T-cell (primary cell): ENCODE results near the gene HIPK2. TPM values are rescaled to one million over a fixed set of nuclear protein-coding genes. Genes with fewer than 3 reads are reported as not detected.

Experiments
- ATAC-seq, 4 experiments: fragments of 200-7000 bp in 3 of 4; fragments of 150-1000 bp in 1 of 4; cut with Tn5 transposase; replicated peaks in 1 of 4; 1 replicate in 3 of 4; 2 replicates in 1 of 4; pipeline ENCODE4 v1.10.0; 2021; ENCODE audit warnings: moderate library complexity in 3 of 4, mild to moderate bottlenecking in 2 of 4, moderate number of reproducible peaks in 1 of 4
- CTCF ChIA-PET, 2 donors: fragments of 300-600 bp; sonication (Branson Sonifier 250); formaldehyde crosslinking; loops; one replicate each; lab custom pipeline; 2022; ENCODE audit warnings: antibody characterized with exemption in 2 of 2; lab: Charles Lee
- POLR2A ChIA-PET, 2 donors: fragments of 300-600 bp; sonication (Branson Sonifier 250); formaldehyde crosslinking; loops; one replicate each; lab custom pipeline; 2022; ENCODE audit warnings: antibody characterized with exemption in 2 of 2; lab: Charles Lee
- DNase-seq, 35 experiments: peaks; one replicate each; pipeline versions ENCODE4 v3.0.0 to v3.0.0-alpha.2; 2013 to 2023
- H3K27ac ChIP-seq: one replicate; pipeline ENCODE4 v1.5.1; 2013; ENCODE audit warnings: low read length
- H3K27me3 ChIP-seq, 2 experiments: replicated peaks in 1 of 2; 1 replicate in 1 of 2; 2 replicates in 1 of 2; pipeline versions ENCODE4 v1.6.1 to v1.7.0; 2013; ENCODE audit warnings: low read length in 1 of 2, mixed read lengths in 1 of 2; ENCODE audit not compliant: control insufficient read depth in 2 of 2, insufficient read depth in 2 of 2; ENCODE audit errors: extremely low read depth in 1 of 2
- H3K36me3 ChIP-seq, 2 donors: 1 replicate in 1 of 2; 2 replicates in 1 of 2; pipeline versions ENCODE4 v1.6.1 to v1.7.0; 2013; ENCODE audit warnings: low read length in 1 of 2; ENCODE audit not compliant: control insufficient read depth in 2 of 2, insufficient read depth in 1 of 2; ENCODE audit errors: extremely low read depth in 1 of 2
- H3K4me1 ChIP-seq, 2 experiments: 1 replicate in 1 of 2; 2 replicates in 1 of 2; pipeline versions ENCODE4 v1.6.1 to v1.7.0; 2013; ENCODE audit warnings: low read length in 2 of 2, mixed read lengths in 1 of 2; ENCODE audit not compliant: insufficient read depth in 2 of 2, control insufficient read depth in 1 of 2; ENCODE audit errors: extremely low read depth in 1 of 2
- H3K4me3 ChIP-seq, 2 donors: 1 replicate in 1 of 2; 2 replicates in 1 of 2; pipeline versions ENCODE4 v1.5.1 to v1.7.0; 2013; ENCODE audit warnings: mild to moderate bottlenecking in 2 of 2, low read length in 1 of 2, moderate library complexity in 1 of 2; ENCODE audit not compliant: control insufficient read depth in 1 of 2; ENCODE audit errors: extremely low read depth in 1 of 2
- H3K9me3 ChIP-seq: 2 replicates; pipeline ENCODE4 v1.7.0; 2013
- H3K27ac Mint-ChIP-seq, 2 donors: one replicate each; pipeline ENCODE4 v1.8.0; 2020 to 2021; ENCODE audit warnings: mild to moderate bottlenecking in 2 of 2, mixed read lengths in 2 of 2
- H3K27me3 Mint-ChIP-seq, 2 donors: one replicate each; pipeline ENCODE4 v1.8.0; 2021 to 2022; ENCODE audit warnings: mixed read lengths in 2 of 2
- H3K36me3 Mint-ChIP-seq: one replicate; pipeline ENCODE4 v1.8.0; 2021; ENCODE audit warnings: mixed read lengths
- H3K4me1 Mint-ChIP-seq, 3 donors: one replicate each; pipeline ENCODE4 v1.8.0; 2020 to 2022; ENCODE audit warnings: mixed read lengths in 3 of 3, mild to moderate bottlenecking in 1 of 3
- H3K4me3 Mint-ChIP-seq, 3 donors: one replicate each; pipeline ENCODE4 v1.8.0; 2020 to 2022; ENCODE audit warnings: mild to moderate bottlenecking in 3 of 3, mixed read lengths in 3 of 3, moderate library complexity in 3 of 3
- H3K9me3 Mint-ChIP-seq, 3 donors: one replicate each; pipeline ENCODE4 v1.8.0; 2020 to 2022; ENCODE audit warnings: mixed read lengths in 3 of 3
- WGBS: methylation state at CpG from one replicate; pipeline ENCODE4 v1.1.5; 2013; ENCODE audit warnings: missing lambda C conversion rate; ENCODE audit not compliant: insufficient coverage; 5-methylcytosine and 5-hydroxymethylcytosine counted together
- total RNA-seq, 35 experiments: library from RNA in 6 of 35; stranded (reverse) in 6 of 35; fragments of 120-200 nt in 1 of 35; gene quantifications; one replicate each; pipeline versions ENCODE4 v1.2.1 to v1.2.4 and lab custom pipeline; 2013 to 2026

Gene HIPK2
- total RNA-seq, 5 donors from 2014 or later (not counting 1 experiment from before 2014, with no cell fraction given) = 32.7 to 34.5 (median 33.5) TPM

DNA sequence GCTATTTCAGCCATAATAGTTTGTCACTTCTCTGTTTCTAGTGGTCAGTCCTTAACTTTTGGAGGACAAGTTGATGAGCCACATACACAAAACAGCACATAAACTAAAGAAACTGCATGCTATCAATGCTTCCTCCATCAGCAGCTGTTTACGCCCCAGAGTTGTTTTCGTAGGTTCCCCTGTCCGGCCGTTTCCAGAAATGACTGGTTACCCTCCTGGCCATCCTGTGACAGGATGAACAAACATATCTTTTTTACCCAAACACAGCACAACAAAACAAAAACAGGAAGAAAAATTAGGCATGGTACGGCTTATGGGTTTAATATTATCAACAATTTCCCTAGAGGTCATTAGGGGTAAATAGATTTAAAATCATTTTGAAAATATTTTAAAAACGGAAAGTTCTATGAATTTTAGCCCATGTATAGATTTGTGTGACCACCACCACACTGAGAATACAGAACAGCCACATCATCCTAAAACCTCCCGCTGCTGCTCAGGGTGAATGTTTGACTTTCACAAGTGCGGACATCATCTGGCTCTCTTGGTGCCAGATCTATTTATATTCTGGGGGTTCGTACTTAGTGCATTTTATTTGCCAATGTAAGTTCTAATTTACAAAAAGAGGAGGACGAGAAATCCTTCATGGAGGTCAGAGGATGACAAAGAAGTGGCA lies 74.8 kb downstream of the HIPK2 start:
- Histone ChIP-seq H3K4me3 (no peak overlapping the region), H3K27me3 (no peaks in the 10 kb centered on the region), H3K4me1 (no peaks in the 10 kb centered on the region), H3K9me3 (no peaks in the 10 kb centered on the region), H3K36me3 (peaks cover 0 to 12% of the 10 kb centered on the region in 2 donors), H3K27ac (no peak overlapping the region)
- H3K27me3 Mint-ChIP-seq = no peaks in the 10 kb centered on the region
- ATAC-seq (no peak), DNase-seq (no peak)
- no peak overlapping the region for H3K27ac Mint-ChIP-seq
- WGBS = 80% methylated on average over 1 of the region's 10 CpGs
- H3K36me3 Mint-ChIP-seq = peaks cover 40% of the 10 kb centered on the region
- POLR2A ChIA-PET = no interaction called here
- CTCF ChIA-PET = no interaction called here
- peaks cover 11 to 36% (median 31%) of the 10 kb centered on the region in 3 donors for H3K4me1 Mint-ChIP-seq
- no peaks in the 10 kb centered on the region for H3K9me3 Mint-ChIP-seq
- no peak overlapping the region for H3K4me3 Mint-ChIP-seq

DNA sequence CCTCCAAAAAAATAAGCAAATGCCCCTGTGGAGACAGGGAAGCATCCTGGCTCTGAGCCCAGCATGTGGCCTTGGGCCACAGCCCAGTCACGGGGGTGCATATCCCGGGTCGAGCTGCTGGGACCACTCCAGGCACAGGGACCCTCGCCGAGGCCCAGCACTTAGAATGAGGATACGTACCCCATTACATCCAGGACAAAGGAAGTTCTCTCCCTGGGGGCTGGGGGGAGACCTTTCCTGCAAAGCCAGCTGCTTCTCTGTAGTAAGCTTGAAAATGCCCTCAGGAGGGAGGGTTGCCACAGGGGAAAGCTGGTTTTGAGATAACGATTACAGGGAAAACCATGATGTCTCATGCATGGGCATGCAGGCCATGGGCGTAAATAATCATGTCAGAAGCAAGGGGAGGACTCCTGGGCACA lies 75.5 kb downstream of the HIPK2 start:
- H3K27me3 Mint-ChIP-seq = no peaks in the 10 kb centered on the region

DNA sequence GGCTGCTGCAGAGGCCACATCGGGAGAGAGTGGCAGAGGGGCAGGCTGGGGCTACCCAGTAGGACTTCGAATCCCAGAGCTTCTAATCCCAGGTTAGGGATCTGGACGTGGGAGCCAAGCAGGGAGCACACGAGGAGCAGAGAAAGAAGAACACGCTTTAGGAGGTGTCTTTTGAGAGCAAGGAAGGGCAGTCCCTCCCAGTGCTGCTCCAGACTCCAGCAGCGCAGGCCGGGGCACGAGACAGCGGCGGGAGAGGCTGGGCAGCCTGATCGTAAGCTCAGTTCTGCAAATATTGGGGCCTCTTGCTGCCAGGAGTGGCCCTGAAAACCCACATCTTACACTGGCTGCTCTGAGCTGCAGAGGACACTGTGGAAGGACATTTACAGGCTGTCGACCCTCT lies 75.9 kb downstream of the HIPK2 start:
- no peak for DNase-seq
- no peak overlapping the region for H3K4me3 Mint-ChIP-seq
- peaks cover 36% of the 10 kb centered on the region for H3K36me3 Mint-ChIP-seq
- ChIA-PET POLR2A (no interaction called here), CTCF (no interaction called here)
- Histone ChIP-seq H3K4me1 (peaks cover 3 to 4% of the 10 kb centered on the region in 2 experiments), H3K9me3 (no peaks in the 10 kb centered on the region), H3K4me3 (no peak overlapping the region), H3K27me3 (no peaks in the 10 kb centered on the region), H3K36me3 (peaks cover 0 to 7% of the 10 kb centered on the region in 2 donors), H3K27ac (no peak overlapping the region)
- peaks cover 17 to 38% (median 37%) of the 10 kb centered on the region in 3 donors for H3K4me1 Mint-ChIP-seq
- ATAC-seq = no peak
- WGBS = 96% methylated on average over 11 of the region's 12 CpGs
- no peaks in the 10 kb centered on the region for H3K9me3 Mint-ChIP-seq
- H3K27me3 Mint-ChIP-seq = no peaks in the 10 kb centered on the region
- no peak overlapping the region for H3K27ac Mint-ChIP-seq

More for the DNA sequence above, 75.5 kb downstream of the HIPK2 start:
- ChIA-PET CTCF (no interaction called here), POLR2A (no interaction called here)
- Mint-ChIP-seq H3K27ac (no peak overlapping the region), H3K36me3 (peaks cover 36% of the 10 kb centered on the region), H3K4me1 (peaks cover 12 to 34% (median 33%) of the 10 kb centered on the region in 3 donors), H3K9me3 (no peaks in the 10 kb centered on the region), H3K4me3 (no peak overlapping the region)
- WGBS = 73% methylated on average over 5 of the region's 8 CpGs
- H3K4me1 ChIP-seq = no peaks in the 10 kb centered on the region
- H3K9me3 ChIP-seq = no peaks in the 10 kb centered on the region
- H3K27me3 ChIP-seq = no peaks in the 10 kb centered on the region
- DNase-seq (no peak), ATAC-seq (no peak)
- no peak overlapping the region for H3K4me3 ChIP-seq
- H3K27ac ChIP-seq = no peak overlapping the region
- H3K36me3 ChIP-seq = peaks cover 0 to 8% of the 10 kb centered on the region in 2 donors

DNA sequence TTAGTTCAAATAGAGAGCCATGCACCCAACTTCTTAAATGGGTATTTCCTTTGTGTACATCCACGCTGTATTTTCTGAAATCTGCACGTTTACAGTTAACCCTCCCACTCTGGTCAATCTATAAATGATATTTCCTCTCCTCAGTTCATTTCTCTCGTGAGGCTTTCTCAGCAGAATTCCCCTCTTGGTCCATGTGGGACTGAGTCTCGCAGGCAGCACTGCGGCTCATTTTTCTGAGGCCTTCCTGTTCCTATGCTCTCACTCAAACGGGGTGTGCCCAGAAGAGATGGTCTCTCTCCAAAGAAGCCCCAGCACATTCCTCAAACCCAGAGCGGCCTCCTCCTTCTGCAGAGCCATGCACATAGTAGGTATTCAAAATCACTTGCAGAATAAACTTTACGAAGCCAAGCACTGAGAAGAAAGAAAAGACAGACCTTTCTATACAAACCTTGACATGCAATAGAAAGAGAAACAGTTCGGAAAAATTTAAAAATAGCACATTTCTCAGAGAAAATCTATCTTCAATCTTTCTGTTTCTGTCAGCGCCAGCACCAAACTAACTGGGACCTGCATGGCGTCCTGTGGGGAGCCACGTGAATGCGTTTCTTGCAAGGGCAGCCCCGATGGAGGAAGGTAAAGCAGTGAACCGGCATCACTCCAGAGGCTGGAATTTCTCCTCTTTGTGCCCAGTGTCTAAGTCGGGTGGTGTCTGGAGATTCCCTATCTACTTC lies 77.1 kb downstream of the HIPK2 start:
- WGBS = 64% methylated on average over 9 of the region's 16 CpGs
- Mint-ChIP-seq H3K4me1 (peaks cover 29 to 49% (median 44%) of the 10 kb centered on the region in 3 donors), H3K36me3 (peaks cover 34% of the 10 kb centered on the region), H3K4me3 (no peak overlapping the region), H3K27ac (peak overlapping the region in 1 of 2 donors; percentile 33), H3K9me3 (no peaks in the 10 kb centered on the region), H3K27me3 (no peaks in the 10 kb centered on the region)
- Histone ChIP-seq H3K36me3 (peaks cover 0 to 5% of the 10 kb centered on the region in 2 donors), H3K9me3 (no peaks in the 10 kb centered on the region), H3K27me3 (no peaks in the 10 kb centered on the region), H3K4me1 (peaks cover 6 to 8% of the 10 kb centered on the region in 2 experiments), H3K27ac (no peak overlapping the region), H3K4me3 (no peak overlapping the region)
- POLR2A ChIA-PET = no interaction called here
- no peak for DNase-seq
- CTCF ChIA-PET = no interaction called here
- ATAC-seq = no peak

DNA sequence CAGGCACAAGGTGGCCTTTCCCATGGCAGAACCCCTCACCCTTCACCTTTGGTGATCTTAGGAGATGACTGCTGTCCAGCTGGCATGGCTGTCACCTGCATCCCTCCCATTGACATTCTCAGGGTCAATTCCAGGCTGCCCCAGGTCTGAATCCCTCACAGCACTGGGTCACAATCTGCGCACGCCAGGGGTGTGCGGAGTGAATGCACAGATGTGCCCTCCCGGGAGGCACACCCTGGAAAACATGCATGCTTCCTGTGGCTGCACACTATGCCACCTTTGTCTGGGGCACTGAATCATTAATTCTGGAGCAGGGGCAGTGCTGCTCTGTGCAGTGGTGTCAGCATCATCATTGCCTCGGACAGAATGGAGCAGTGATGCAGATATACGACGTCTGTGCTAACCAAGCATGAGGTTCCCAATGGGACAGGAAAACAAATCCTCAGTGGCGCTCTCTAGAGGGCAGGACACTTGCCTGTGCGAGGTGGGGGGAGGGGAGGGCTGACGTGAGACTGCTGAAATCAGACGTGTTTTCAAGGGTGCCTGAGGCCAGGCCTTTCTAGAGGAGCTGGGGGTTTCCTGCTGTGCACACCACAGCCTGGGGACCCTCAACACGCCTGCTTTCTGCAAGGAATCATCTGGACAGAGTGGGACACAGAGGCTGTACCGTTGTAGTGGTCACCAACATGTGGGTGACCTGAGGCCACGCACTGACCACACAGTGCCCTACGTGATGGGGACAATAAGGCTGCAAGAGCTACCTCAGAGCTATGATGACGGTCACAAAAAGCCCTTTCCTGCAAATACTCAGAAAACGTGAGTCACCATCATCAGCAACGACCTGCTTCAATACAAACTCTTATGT lies 77.9 kb downstream of the HIPK2 start:
- H3K36me3 ChIP-seq = peaks cover 0 to 4% of the 10 kb centered on the region in 2 donors
- Mint-ChIP-seq H3K4me3 (no peak overlapping the region), H3K9me3 (no peaks in the 10 kb centered on the region), H3K27ac (no peak overlapping the region), H3K4me1 (peaks cover 30 to 47% (median 44%) of the 10 kb centered on the region in 3 donors), H3K36me3 (peaks cover 37% of the 10 kb centered on the region), H3K27me3 (no peaks in the 10 kb centered on the region)
- ChIA-PET POLR2A (no interaction called here), CTCF (no interaction called here)
- ATAC-seq = peak in 1 of 4 experiments; percentile 19
- H3K9me3 ChIP-seq = no peaks in the 10 kb centered on the region
- no peak overlapping the region for H3K27ac ChIP-seq
- no peak for DNase-seq
- no peaks in the 10 kb centered on the region for H3K27me3 ChIP-seq
- H3K4me3 ChIP-seq = no peak overlapping the region
- H3K4me1 ChIP-seq = peaks cover 6 to 8% of the 10 kb centered on the region in 2 experiments
- WGBS = 82% methylated on average over 16 of the region's 18 CpGs

GRCh38 chr7:139698844-139699243 lies 79.0 kb downstream of the HIPK2 start:
- H3K36me3 ChIP-seq = peaks cover 0 to 4% of the 10 kb centered on the region in 2 donors
- H3K4me1 ChIP-seq = peaks cover 6 to 8% of the 10 kb centered on the region in 2 experiments
- H3K27me3 ChIP-seq = no peaks in the 10 kb centered on the region
- H3K9me3 Mint-ChIP-seq = no peaks in the 10 kb centered on the region
- WGBS = 99% methylated on average over 12 of the region's 13 CpGs
- ATAC-seq (no peak), DNase-seq (no peak)
- no peaks in the 10 kb centered on the region for H3K27me3 Mint-ChIP-seq
- H3K4me3 Mint-ChIP-seq = no peak overlapping the region
- H3K27ac Mint-ChIP-seq = no peak overlapping the region
- ChIA-PET POLR2A (no interaction called here), CTCF (no interaction called here)
- no peak overlapping the region for H3K4me3 ChIP-seq
- peaks cover 45% of the 10 kb centered on the region for H3K36me3 Mint-ChIP-seq
- peaks cover 33 to 46% (median 39%) of the 10 kb centered on the region in 3 donors for H3K4me1 Mint-ChIP-seq
- H3K9me3 ChIP-seq = no peaks in the 10 kb centered on the region
- no peak overlapping the region for H3K27ac ChIP-seq
